ENCODE results near the gene RPS4Y1. TPM values are rescaled to one million over a fixed set of nuclear protein-coding genes. Genes with fewer than 3 reads are reported as not detected.

The RPS4Y1 gene
- total and polyA plus RNA-seq, 2 of the 8 experiments (the other 6 are each of a cell fraction or from before 2014, with no cell fraction given), result 259 to 790 TPM

GRCh38 chrY:2857068-2857467 is 15.7 kb downstream of the RPS4Y1 start:
- Histone ChIP-seq H2BK120ac (replicated peaks; ENCODE audit: low read depth, low read length) (no peak overlapping the region), H3K4ac (replicated peaks; ENCODE audit: insufficient read length, low read depth, low read length) (no peak overlapping the region), H2BK20ac (ENCODE audit: low read length) (no peak overlapping the region), H4K91ac (replicated peaks; ENCODE audit: insufficient read length, low read length) (no peak overlapping the region), H3K4me2 (ENCODE audit: insufficient read depth in 1 of 2, low read depth in 2 of 2, low read length in 2 of 2) (no peak overlapping the region), H3K23me2 (ENCODE audit: low read depth, low read length) (no peaks in the 10 kb centered on the region), H3K9me3 (ENCODE audit: insufficient read depth in 2 of 2, low read depth in 1 of 2, low read length in 1 of 2) (no peaks in the 10 kb centered on the region), H3K23ac (ENCODE audit: insufficient read length) (no peak overlapping the region), H2AFZ (ENCODE audit: low read length) (no peak overlapping the region), H3K18ac (ENCODE audit: extremely low read depth, low read length) (no peak overlapping the region), H3K4me1 (replicated peaks in 1 of 4; ENCODE audit: control insufficient read depth in 3 of 4, insufficient read depth in 4 of 4, low read length in 3 of 4) (no peaks in the 10 kb centered on the region), H3K56ac (replicated peaks; ENCODE audit: insufficient read length, low read depth, low read length) (no peak overlapping the region), H4K5ac (ENCODE audit: insufficient read length, low read depth, low read length) (no peak overlapping the region), H2AK5ac (ENCODE audit: low read depth, low read length) (no peak overlapping the region), H3K9ac (replicated peaks in 1 of 4; ENCODE audit: extremely low read depth in 1 of 4, low read depth in 3 of 4, low read length in 3 of 4) (no peak overlapping the region), H4K20me1 (replicated peaks in 1 of 2; ENCODE audit: control insufficient read depth in 1 of 2, insufficient read depth in 2 of 2, low read length in 2 of 2) (peaks cover 0 to 5% of the 10 kb centered on the region in 2 experiments), H2BK5ac (ENCODE audit: low read depth, low read length) (no peak overlapping the region), H4K8ac (ENCODE audit: extremely low read depth, insufficient read depth, low read length) (no peak overlapping the region), H3K27me3 (replicated peaks in 1 of 4; ENCODE audit: control insufficient read depth in 3 of 4, extremely low read depth in 1 of 4, insufficient read depth in 3 of 4, low read length in 3 of 4) (no peaks in the 10 kb centered on the region), H3K4me3 (ENCODE audit: extremely low read depth in 1 of 4, insufficient read depth in 2 of 4, low read depth in 3 of 4, low read length in 4 of 4) (no peak overlapping the region), H3K79me1 (ENCODE audit: low read depth, low read length) (no peaks in the 10 kb centered on the region), H3K79me2 (ENCODE audit: control insufficient read depth in 1 of 2, insufficient read depth in 2 of 2, low read length in 2 of 2) (peaks cover 0 to 95% of the 10 kb centered on the region in 2 experiments; a peak in 2 of 4 replicates), H3K27ac (ENCODE audit: low read depth, low read length) (no peak overlapping the region), H2BK12ac (ENCODE audit: low read depth, low read length) (no peak overlapping the region), H3K14ac (ENCODE audit: insufficient read length) (no peak overlapping the region), H2BK15ac (ENCODE audit: low read length) (no peak overlapping the region), H3K36me3 (ENCODE audit: control insufficient read depth in 2 of 4, insufficient read depth in 4 of 4, low read length in 3 of 4) (peaks cover 8 to 76% (median 34%) of the 10 kb centered on the region in 4 experiments)
- POLR2A ChIA-PET (ENCODE audit: partially characterized antibody), result no interaction called here
- WGBS, 2 experiments (ENCODE audit: extremely low coverage in 1 of 2, insufficient coverage in 1 of 2, insufficient read length in 1 of 2, insufficient replicate concordance in 2 of 2, low coverage in 1 of 2, low lambda C conversion rate in 2 of 2, missing lambda C conversion rate in 1 of 2), result 96% methylated on average over 5 of the region's 5 CpGs; no CpG with 5 or more reads in 1 of the 2 experiments
- TF ChIP-seq MAX (IDR thresholded peaks at IDR 0.05), result no peak
- TF ChIP-seq SP1 (IDR thresholded peaks at IDR 0.05; ENCODE audit: low read depth, low read length), result no peak
- no peak for TF ChIP-seq POLR2A (IDR thresholded peaks at IDR 0.05; ENCODE audit: control extremely low read depth in 1 of 2, low read depth in 2 of 2, low read length in 2 of 2)
- TF ChIP-seq SUZ12 (IDR thresholded peaks at IDR 0.05; ENCODE audit: low read length), result no peak
- TF ChIP-seq ATF2 (IDR thresholded peaks at IDR 0.05; ENCODE audit: low read length), result no peak
- TF ChIP-seq MAFK (IDR thresholded peaks at IDR 0.05; ENCODE audit: low read depth, low read length), result no peak
- no peak for TF ChIP-seq BCL11A (IDR thresholded peaks at IDR 0.05; ENCODE audit: low read depth in 2 of 2, low read length in 2 of 2)
- no peak for TF ChIP-seq SIRT6 (IDR thresholded peaks at IDR 0.05; ENCODE audit: low read length)
- no peak for TF ChIP-seq HDAC6 (IDR thresholded peaks at IDR 0.05; ENCODE audit: low read depth, low read length)
- TF ChIP-seq NRF1 (IDR thresholded peaks at IDR 0.05; ENCODE audit: low read depth, low read length), result no peak
- no peak for TF ChIP-seq KDM5A (IDR thresholded peaks at IDR 0.05; ENCODE audit: low read length)
- DNase-seq (ENCODE audit: low read depth in 1 of 2, low spot score in 2 of 2) (no peak), FAIRE-seq (no peak)
- CTCF ChIA-PET (ENCODE audit: partially characterized antibody), result interaction anchor here (0.6 to 1.5 kb wide), 2 partner anchors 19 to 45 kb away, joined by 3 read pairs; no protein-coding TSS in a partner anchor

Measured in H1 (cell line).